Subcutaneous adipose tissue (tissue), 4 donors: ENCODE data around the gene TUNAR. TPM values are rescaled to one million over a fixed set of nuclear protein-coding genes. Genes with fewer than 3 reads are reported as not detected.

Experiments
- CTCF ChIP-seq: fragments of 450-650 bp; IDR thresholded peaks from one replicate; pipeline ENCODE4 v1.5.1; 2016; ENCODE audit warnings: low read depth, mild to moderate bottlenecking, control low read depth, antibody characterized with exemption, moderate library complexity
- total RNA-seq, 4 donors: library from RNA; depleted of rRNA; stranded (reverse); fragments of >200 nt; gene quantifications; one replicate each; pipeline ENCODE4 v1.1.0, GENCODE V29; 2016

TUNAR gene
- total RNA-seq: not detected

GRCh38 chr14:95876761-95877538, at the start of gene TUNAR:
Gene TUNAR (plus strand): TSS chr14:95876832.
- TF ChIP-seq CTCF: no peak

GRCh38 chr14:95828649-95829265, 47.9 kb upstream of the TUNAR start:
- TF ChIP-seq CTCF: no peak

GRCh38 chr14:95829321-95829720, 47.3 kb upstream of the TUNAR start:
- TF ChIP-seq CTCF: no peak

GRCh38 chr14:95830386-95830785, 46.2 kb upstream of the TUNAR start:
- no peak for TF ChIP-seq CTCF

GRCh38 chr14:95831041-95831440, 45.6 kb upstream of the TUNAR start:
- TF ChIP-seq CTCF: no peak

GRCh38 chr14:95831468-95831867, 45.2 kb upstream of the TUNAR start:
- TF ChIP-seq CTCF: no peak

- no peak for TF ChIP-seq CTCF
Observed at GRCh38 chr14:95832012-95832411, 44.6 kb upstream of the TUNAR start.
